Erythroblast (primary cell): Measurements from ENCODE around the gene SHD.

Experiments
- GATA1 ChIP-seq: IDR thresholded peaks from 2 replicates; pipeline ENCODE4 v1.6.1; 2011; ENCODE audit warnings: low read depth, mild to moderate bottlenecking, control low read depth, low read length, moderate library complexity
- POLR2A ChIP-seq: IDR thresholded peaks from 2 replicates; pipeline ENCODE4 v1.6.1; 2011; ENCODE audit warnings: mild to moderate bottlenecking, low read length

GRCh38 chr19:4233282-4233853 is 45.7 kb upstream of the SHD start:
- TF ChIP-seq POLR2A (no peak), GATA1 (no peak)
